SIG-M5 treated with dmso at 0.1 percent for 504 hours (cell line): ENCODE results near the gene NECTIN2.
"Not testable (repeated sequence)": the region's sequence is repeated elsewhere in the genome, so short reads cannot be mapped to it uniquely, and the experiment has no call there.

Source experiments
- DNase-seq: peaks from one replicate; lab custom pipeline; 2025; ENCODE audit not compliant: unreplicated experiment; lab: John Stamatoyannopoulos, UW

Gene NECTIN2

GRCh38 chr19:44816301-44816700 lies 29.8 kb upstream of the NECTIN2 start:
- no peak for DNase-seq

- DNase-seq: no peak
Observed at GRCh38 chr19:44817725-44818465, 28.2 kb upstream of the NECTIN2 start.

- no peak for DNase-seq
Observed at GRCh38 chr19:44818466-44819031, 27.5 kb upstream of the NECTIN2 start.

GRCh38 chr19:44819246-44819832 lies 26.8 kb upstream of the NECTIN2 start:
- DNase-seq: no peak

- DNase-seq: no peak
Observed at GRCh38 chr19:44820648-44821609, 25.2 kb upstream of the NECTIN2 start.

GRCh38 chr19:44822177-44822576 lies 23.9 kb upstream of the NECTIN2 start:
- DNase-seq: no peak

GRCh38 chr19:44822670-44823372 lies 23.3 kb upstream of the NECTIN2 start:
- no peak for DNase-seq

GRCh38 chr19:44823373-44823698 lies 22.8 kb upstream of the NECTIN2 start:
- no peak for DNase-seq

GRCh38 chr19:44824761-44825160 lies 21.3 kb upstream of the NECTIN2 start:
- no peak for DNase-seq

GRCh38 chr19:44832875-44833274 lies 13.2 kb upstream of the NECTIN2 start:
- DNase-seq: not testable (repeated sequence)

DNA sequence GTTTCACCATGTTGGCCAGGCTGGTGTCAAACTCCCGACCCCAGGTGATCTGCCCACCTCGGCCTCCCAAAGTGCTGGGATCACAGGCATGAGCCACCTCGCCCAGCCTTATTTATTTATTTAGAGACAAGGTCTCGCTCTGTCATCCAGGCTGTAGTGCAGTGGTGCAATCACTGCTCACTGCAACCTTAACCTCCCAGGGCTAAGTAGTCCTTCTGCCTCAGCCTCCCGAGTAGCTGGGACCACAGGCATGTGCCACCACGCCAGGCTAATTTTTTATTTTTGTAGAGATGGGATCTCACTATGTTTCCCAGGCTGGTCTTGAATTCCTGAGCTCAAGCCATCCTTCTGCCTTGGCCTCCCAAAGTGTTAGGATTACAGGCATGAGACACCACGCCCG lies 11.7 kb upstream of the NECTIN2 start:
- DNase-seq: not testable (repeated sequence)

GRCh38 chr19:44839276-44839675 lies 6.8 kb upstream of the NECTIN2 start:
- no peak for DNase-seq

- no peak for DNase-seq
Observed at GRCh38 chr19:44840811-44841210, 5.3 kb upstream of the NECTIN2 start.

DNA sequence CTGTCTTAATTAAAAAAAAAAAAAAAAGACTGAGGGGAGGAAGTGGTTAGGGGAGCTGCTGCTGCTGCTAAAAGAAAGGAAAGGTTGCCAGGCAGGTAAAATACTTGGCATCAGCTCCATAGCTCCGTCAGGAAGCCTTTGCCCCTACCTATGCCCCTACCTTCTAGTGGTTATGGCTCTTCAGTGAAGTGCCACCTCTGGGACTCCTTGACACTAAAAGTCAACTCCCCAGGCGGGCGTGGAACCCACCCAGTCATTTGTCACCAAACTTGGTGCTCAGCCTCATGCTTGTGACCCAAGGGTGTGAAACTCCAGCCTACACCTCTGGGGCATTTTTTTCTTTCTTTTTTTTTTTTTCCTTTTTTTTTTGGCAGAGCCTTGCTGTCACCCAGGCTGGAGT lies 4.9 kb upstream of the NECTIN2 start:
- no peak for DNase-seq

GRCh38 chr19:44845286-44845611 lies 848 bp upstream of the NECTIN2 start:
- no peak for DNase-seq

- DNase-seq: no peak
Observed at GRCh38 chr19:44846455-44847143, 502 bp downstream of the NECTIN2 start.

- peak; percentile 26 for DNase-seq
Observed at GRCh38 chr19:44847144-44848035, 1.3 kb downstream of the NECTIN2 start.

DNA sequence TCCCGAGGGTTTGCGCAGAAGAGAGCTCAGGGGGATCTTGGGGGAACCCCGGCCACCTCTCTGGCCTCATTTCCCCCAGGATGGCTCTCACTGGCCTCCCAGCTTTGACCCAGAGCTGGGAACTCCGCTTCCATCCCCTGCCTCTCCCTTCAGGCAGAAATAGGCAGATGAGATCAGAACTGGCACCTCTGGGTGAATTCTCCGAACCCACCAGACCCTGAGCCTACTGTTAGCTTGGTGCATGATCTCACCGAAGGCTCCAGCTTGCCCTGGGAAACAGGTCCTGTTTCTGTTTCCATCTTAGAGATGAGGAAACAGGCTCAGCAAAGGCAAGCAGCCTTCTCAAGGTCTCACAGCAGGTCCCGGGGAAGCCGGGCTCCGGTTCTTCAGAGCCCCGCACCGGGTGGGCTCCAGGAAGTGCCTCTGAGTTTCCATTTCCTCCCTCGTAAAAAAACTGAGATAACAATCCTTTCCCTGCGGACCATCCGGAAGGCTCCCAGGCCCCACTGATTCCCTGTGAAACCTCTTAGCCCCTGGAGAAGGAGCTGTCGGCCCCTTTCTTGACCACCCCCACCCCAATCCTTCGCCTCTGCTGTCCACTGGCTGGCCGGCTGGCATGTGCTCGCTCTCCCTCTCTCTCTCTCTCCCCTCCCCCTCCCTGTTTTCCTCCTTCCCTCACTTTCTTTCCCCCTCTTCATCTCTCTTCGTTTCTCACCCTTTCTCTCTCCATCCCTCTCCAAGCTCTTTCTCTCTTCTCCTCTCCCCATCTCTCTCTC lies 2.1 kb downstream of the NECTIN2 start:
- no peak for DNase-seq
